ENCODE results near the gene NUP37.

DNA sequence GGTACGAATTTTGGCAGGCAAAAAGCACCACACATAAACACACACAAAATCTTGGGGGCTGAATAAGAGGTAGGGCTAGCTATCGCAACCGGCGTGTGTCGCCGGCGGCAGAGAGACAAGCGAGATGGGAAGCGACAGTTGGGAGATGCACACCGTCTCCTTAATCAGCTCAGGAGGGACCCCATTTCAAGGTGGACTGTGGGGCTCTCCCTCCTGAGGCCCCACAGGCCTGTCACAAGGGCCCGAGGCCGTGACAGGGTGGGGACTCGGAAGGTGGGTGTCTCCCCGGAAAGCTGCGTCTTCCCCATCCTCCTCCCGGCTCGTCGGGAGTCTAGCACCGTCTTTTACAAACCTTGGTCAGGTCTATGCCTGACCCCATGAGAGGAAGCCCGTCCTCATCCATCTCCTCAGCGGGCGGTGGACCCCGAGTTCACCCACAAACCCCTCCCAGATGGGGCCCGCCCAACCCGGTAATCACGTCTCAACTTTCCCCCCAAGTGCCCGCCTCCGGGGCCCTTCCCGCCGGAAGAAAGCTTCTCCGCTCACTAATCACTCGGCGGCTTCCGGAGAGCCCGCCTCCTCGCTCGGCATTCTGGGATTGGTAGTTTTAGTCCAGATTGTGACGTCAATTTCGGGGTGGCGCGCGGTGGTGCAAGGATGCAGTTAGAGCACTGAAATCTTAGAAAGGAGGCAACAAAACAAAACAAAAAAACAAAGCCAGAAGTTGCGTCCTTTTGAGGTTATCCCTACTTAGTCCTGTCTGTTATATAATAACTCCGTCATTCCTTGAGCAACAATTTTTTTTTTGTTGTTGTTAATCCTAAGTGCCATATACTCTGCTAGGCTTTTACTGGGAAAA is 58.1 kb downstream of the NUP37 start, which contains the start of gene WASHC3:
- TF ChIP-seq PRDM1 (tag by site-specific recombination; IDR thresholded peaks at IDR 0.05) (0 out of 2 replicates have a peak, but pooled peaks have one; percentile 6), YY1 (tag by site-specific recombination; IDR thresholded peaks at IDR 0.05) (no peak), REPIN1 (tag by site-specific recombination; IDR thresholded peaks at IDR 0.05; ENCODE audit: low read depth) (no peak), ZNF274 (IDR thresholded peaks at IDR 0.05; ENCODE audit: low read length) (no peak), ZNF274 (tag by site-specific recombination; IDR thresholded peaks at IDR 0.05; ENCODE audit: borderline replicate concordance) (no peak), ZNF792 (tag by site-specific recombination; IDR thresholded peaks at IDR 0.05) (no peak)
- TF ChIP-seq, protein P1, sequence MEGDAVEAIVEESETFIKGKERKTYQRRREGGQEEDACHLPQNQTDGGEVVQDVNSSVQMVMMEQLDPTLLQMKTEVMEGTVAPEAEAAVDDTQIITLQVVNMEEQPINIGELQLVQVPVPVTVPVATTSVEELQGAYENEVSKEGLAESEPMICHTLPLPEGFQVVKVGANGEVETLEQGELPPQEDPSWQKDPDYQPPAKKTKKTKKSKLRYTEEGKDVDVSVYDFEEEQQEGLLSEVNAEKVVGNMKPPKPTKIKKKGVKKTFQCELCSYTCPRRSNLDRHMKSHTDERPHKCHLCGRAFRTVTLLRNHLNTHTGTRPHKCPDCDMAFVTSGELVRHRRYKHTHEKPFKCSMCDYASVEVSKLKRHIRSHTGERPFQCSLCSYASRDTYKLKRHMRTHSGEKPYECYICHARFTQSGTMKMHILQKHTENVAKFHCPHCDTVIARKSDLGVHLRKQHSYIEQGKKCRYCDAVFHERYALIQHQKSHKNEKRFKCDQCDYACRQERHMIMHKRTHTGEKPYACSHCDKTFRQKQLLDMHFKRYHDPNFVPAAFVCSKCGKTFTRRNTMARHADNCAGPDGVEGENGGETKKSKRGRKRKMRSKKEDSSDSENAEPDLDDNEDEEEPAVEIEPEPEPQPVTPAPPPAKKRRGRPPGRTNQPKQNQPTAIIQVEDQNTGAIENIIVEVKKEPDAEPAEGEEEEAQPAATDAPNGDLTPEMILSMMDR (tag by site-specific recombination; IDR thresholded peaks at IDR 0.05), result no peak
